NCI-H1694 treated with DMSO at 0.1 percent for 48 hours (cell line): ENCODE results near the gene CPLX4.

Experiments
- DNase-seq: peaks from one replicate; lab custom pipeline; 2025; lab: John Stamatoyannopoulos, UW

The CPLX4 gene

GRCh38 chr18:59306640-59307039 is 11.8 kb downstream of the CPLX4 start:
- DNase-seq: no peak

- no peak for DNase-seq
Observed at GRCh38 chr18:59305295-59305694, 13.2 kb downstream of the CPLX4 start.

GRCh38 chr18:59303656-59304195 is 14.7 kb downstream of the CPLX4 start:
- no peak for DNase-seq

GRCh38 chr18:59303006-59303405 is 15.4 kb downstream of the CPLX4 start:
- no peak for DNase-seq

- no peak for DNase-seq
Observed at GRCh38 chr18:59301929-59302328, 16.5 kb downstream of the CPLX4 start.

- DNase-seq: no peak
Observed at GRCh38 chr18:59300676-59301285, 17.7 kb downstream of the CPLX4 start.

- no peak for DNase-seq
Observed at GRCh38 chr18:59298871-59299270, 19.6 kb downstream of the CPLX4 start.

- no peak for DNase-seq
Observed at GRCh38 chr18:59293317-59293716, 25.1 kb downstream of the CPLX4 start.

- no peak for DNase-seq
Observed at GRCh38 chr18:59286341-59286740, 32.1 kb downstream of the CPLX4 start.

GRCh38 chr18:59282341-59282740 is 36.1 kb downstream of the CPLX4 start:
- DNase-seq: no peak

GRCh38 chr18:59279722-59280121 is 38.7 kb downstream of the CPLX4 start:
- DNase-seq: no peak

- no peak for DNase-seq
Observed at GRCh38 chr18:59279193-59279592, 39.3 kb downstream of the CPLX4 start.

GRCh38 chr18:59278793-59279192 is 39.7 kb downstream of the CPLX4 start:
- DNase-seq: no peak

GRCh38 chr18:59276047-59276446 is 42.4 kb downstream of the CPLX4 start:
- no peak for DNase-seq

GRCh38 chr18:59275406-59275949 is 43.0 kb downstream of the CPLX4 start:
- no peak for DNase-seq

GRCh38 chr18:59274533-59274928 is 43.9 kb downstream of the CPLX4 start:
- no peak for DNase-seq

- DNase-seq: no peak
Observed at GRCh38 chr18:59273759-59274532, 44.5 kb downstream of the CPLX4 start.

GRCh38 chr18:59272891-59273758 is 45.3 kb downstream of the CPLX4 start, which contains the start of gene RAX:
TSS of gene RAX (minus strand) at chr18:59273454. CDS start at chr18:59273206, 248 bp downstream.
- no peak for DNase-seq

- DNase-seq: no peak
Observed at GRCh38 chr18:59272221-59272888, 46.1 kb downstream of the CPLX4 start.

GRCh38 chr18:59271606-59272220 is 46.7 kb downstream of the CPLX4 start:
- DNase-seq: no peak

GRCh38 chr18:59270689-59271257 is 47.7 kb downstream of the CPLX4 start:
- no peak for DNase-seq
